Naive thymus-derived CD4-positive, alpha-beta T cell (primary cell): ENCODE results near the gene GGA2. TPM values are rescaled to one million over a fixed set of nuclear protein-coding genes. Genes with fewer than 3 reads are reported as not detected.

ENCODE experiments used
- ATAC-seq: fragments of 150-1000 bp; cut with Tn5 transposase; 2 replicates; pipeline ENCODE4 v1.10.0; 2021; ENCODE audit warnings: mild to moderate bottlenecking, moderate library complexity
- CTCF ChIA-PET: fragments of 350-600 bp; sonication (Branson Sonifier 250); formaldehyde crosslinking; loops from one replicate; lab custom pipeline; 2021; ENCODE audit warnings: antibody characterized with exemption; lab: Charles Lee
- POLR2A ChIA-PET: fragments of 350-600 bp; sonication (Branson Sonifier 250); formaldehyde crosslinking; loops from one replicate; lab custom pipeline; 2021; ENCODE audit warnings: antibody characterized with exemption, inconsistent platforms; lab: Charles Lee
- DNase-seq, 9 donors: peaks; one replicate each; pipeline versions ENCODE4 v3.0.0 to v3.0.0-alpha.2; 2020 to 2022; ENCODE audit warnings: mixed read lengths in 1 of 9
- H3K27ac ChIP-seq: one replicate; pipeline ENCODE4 v1.7.0; 2013; ENCODE audit warnings: mild to moderate bottlenecking, low read depth, low read length, moderate library complexity
- H3K27me3 ChIP-seq, 2 donors: one replicate each; pipeline ENCODE4 v1.7.0; 2013; ENCODE audit warnings: low read length in 2 of 2, mild to moderate bottlenecking in 2 of 2, moderate library complexity in 2 of 2; ENCODE audit not compliant: control insufficient read depth in 2 of 2, insufficient read depth in 2 of 2
- H3K36me3 ChIP-seq, 3 experiments: 1 replicate in 2 of 3; 2 replicates in 1 of 3; pipeline ENCODE4 v1.7.0; 2013; ENCODE audit warnings: low read length in 3 of 3, mild to moderate bottlenecking in 3 of 3, moderate library complexity in 1 of 3; ENCODE audit not compliant: insufficient read depth in 3 of 3, control insufficient read depth in 2 of 3
- H3K4me1 ChIP-seq, 2 donors: one replicate each; pipeline ENCODE4 v1.7.0; 2013; ENCODE audit warnings: low read length in 2 of 2, mild to moderate bottlenecking in 2 of 2, moderate library complexity in 1 of 2; ENCODE audit not compliant: control insufficient read depth in 2 of 2, insufficient read depth in 2 of 2
- H3K4me3 ChIP-seq: 2 replicates; pipeline ENCODE4 v1.7.0; 2013; ENCODE audit warnings: mild to moderate bottlenecking, low read length
- H3K9me3 ChIP-seq, 3 experiments: 1 replicate in 2 of 3; 2 replicates in 1 of 3; pipeline ENCODE4 v1.7.0; 2013; ENCODE audit warnings: low read length in 3 of 3; ENCODE audit not compliant: control insufficient read depth in 2 of 3
- H3K27ac Mint-ChIP-seq, 9 donors: one replicate each; pipeline ENCODE4 v1.8.0; 2020 to 2022; ENCODE audit warnings: mixed read lengths in 9 of 9, mild to moderate bottlenecking in 8 of 9, moderate library complexity in 5 of 9, inconsistent platforms in 2 of 9
- H3K27me3 Mint-ChIP-seq, 5 donors: one replicate each; pipeline ENCODE4 v1.8.0; 2021 to 2022; ENCODE audit warnings: mixed read lengths in 5 of 5, mild to moderate bottlenecking in 1 of 5
- H3K36me3 Mint-ChIP-seq, 5 donors: one replicate each; pipeline ENCODE4 v1.8.0; 2020 to 2022; ENCODE audit warnings: mixed read lengths in 5 of 5, mild to moderate bottlenecking in 3 of 5, inconsistent platforms in 1 of 5
- H3K4me1 Mint-ChIP-seq, 7 donors: one replicate each; pipeline ENCODE4 v1.8.0; 2020 to 2022; ENCODE audit warnings: mixed read lengths in 7 of 7, mild to moderate bottlenecking in 3 of 7, inconsistent platforms in 1 of 7
- H3K4me3 Mint-ChIP-seq, 10 donors: one replicate each; pipeline ENCODE4 v1.8.0; 2020 to 2022; ENCODE audit warnings: mild to moderate bottlenecking in 10 of 10, mixed read lengths in 10 of 10, moderate library complexity in 6 of 10, inconsistent platforms in 2 of 10
- H3K9me3 Mint-ChIP-seq, 11 donors: one replicate each; pipeline ENCODE4 v1.8.0; 2020 to 2022; ENCODE audit warnings: mixed read lengths in 11 of 11, mild to moderate bottlenecking in 4 of 11, inconsistent platforms in 1 of 11, moderate library complexity in 1 of 11
- intact Hi-C, 2 donors: fragments of 100-400 bp; cut with micrococcal nuclease; formaldehyde crosslinking; loops; one replicate each; pipeline ENCODE4 v1.15.1; 2023
- polyA plus RNA-seq, 2 donors: library from polyadenylated mRNA; unstranded; fragments of 300-500 nt; fragmentation: Illumina TruSeq; gene quantifications; one replicate each; pipeline ENCODE4 v1.2.3, GENCODE V29; 2021
- total RNA-seq, 6 experiments: library from RNA in 5 of 6; stranded (reverse) in 5 of 6; gene quantifications; 1 replicate in 5 of 6; 2 replicates in 1 of 6; pipeline ENCODE4 v1.2.3 and lab custom pipeline; 2021 to 2026

GGA2 gene
- total and polyA plus RNA-seq, 7 experiments from 2014 or later: 41.7 to 138 (median 104) TPM

DNA sequence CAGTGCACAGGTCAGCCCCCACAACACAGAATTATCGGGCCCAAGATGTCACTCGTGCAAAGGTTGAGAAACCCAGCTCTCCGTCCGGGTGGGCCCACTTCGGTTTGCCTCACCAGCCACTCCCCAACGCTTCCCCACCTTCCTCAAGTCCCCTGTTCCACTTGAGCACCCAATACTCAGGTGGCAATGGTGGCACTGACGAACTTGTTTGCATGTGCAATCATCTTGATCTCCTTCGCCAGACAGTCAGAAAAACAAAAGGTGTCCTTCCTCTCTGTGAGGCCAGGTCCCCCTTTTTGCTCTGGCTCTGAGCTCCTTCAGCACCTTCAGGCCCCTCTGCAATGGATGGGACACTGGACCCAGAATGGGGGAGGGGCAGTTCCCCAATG is 3.7 kb downstream of the GGA2 start:
- peak overlapping the region in 5 of 10 donors; percentile 29 to 99 (median 61) for H3K4me3 Mint-ChIP-seq

DNA sequence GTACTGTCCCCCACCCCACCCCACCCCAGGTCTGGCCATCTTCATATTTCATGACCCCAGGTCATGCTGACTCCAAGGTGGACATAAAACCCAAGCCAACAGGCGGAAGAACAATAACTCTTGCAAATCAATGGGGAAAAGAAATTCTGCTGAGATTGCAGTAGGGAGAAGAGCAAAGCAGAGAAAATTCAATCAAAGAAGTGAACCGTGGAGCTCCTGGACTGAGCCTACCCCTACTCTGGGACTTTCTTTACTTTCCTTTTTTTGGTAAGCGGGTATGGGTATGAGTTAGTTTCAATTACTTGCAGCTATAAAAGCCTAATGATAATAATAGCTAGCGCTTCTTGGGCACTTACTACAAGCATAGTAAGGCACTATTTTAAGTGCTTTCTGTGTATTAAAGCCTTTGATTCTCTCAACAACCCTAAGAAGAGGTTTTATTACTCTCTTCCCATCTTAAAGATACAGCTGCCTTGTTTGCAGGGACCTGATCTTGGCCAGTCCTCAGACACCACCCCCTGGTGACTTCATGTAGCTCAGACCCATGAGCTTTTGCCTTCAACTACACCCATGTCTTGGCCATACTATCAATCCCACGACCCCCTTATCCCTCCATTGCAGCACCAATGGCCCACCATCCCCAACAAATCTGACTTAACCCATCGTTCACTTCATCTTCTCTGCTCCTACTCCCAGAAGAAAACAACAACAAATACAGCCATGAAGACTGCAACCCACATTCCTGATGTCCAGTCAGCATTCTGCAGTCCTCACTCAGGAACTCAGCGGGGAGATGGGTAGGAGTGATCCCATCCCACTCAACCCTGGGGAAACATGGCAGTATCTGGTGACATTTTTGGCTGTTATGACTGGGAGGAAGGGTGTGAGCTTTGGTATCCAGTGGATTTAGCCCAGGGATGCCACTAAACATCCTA is 4.4 kb downstream of the GGA2 start:
- ChIA-PET CTCF (no interaction called here), POLR2A (no interaction called here)
- intact Hi-C loops: no loop called here
- Mint-ChIP-seq H3K27me3 (no peaks in the 10 kb centered on the region), H3K9me3 (no peaks in the 10 kb centered on the region), H3K27ac (peak overlapping the region in 4 of 9 donors; percentile 18 to 56 (median 37)), H3K4me3 (peak overlapping the region in 6 of 10 donors; percentile 9 to 99 (median 24)), H3K36me3 (peaks cover 0 to 17% (median 0%) of the 10 kb centered on the region in 5 donors), H3K4me1 (peaks cover 46 to 84% (median 70%) of the 10 kb centered on the region in 7 donors)
- H3K36me3 ChIP-seq: peaks cover 0 to 13% (median 0%) of the 10 kb centered on the region in 3 experiments
- H3K4me3 ChIP-seq: no peak overlapping the region
- H3K27ac ChIP-seq: no peak overlapping the region
- H3K4me1 ChIP-seq: peaks cover 39 to 56% of the 10 kb centered on the region in 2 donors
- no peak for ATAC-seq
- no peak for DNase-seq
- no peaks in the 10 kb centered on the region for H3K9me3 ChIP-seq
- no peaks in the 10 kb centered on the region for H3K27me3 ChIP-seq

More for the DNA sequence above, 3.7 kb downstream of the GGA2 start:
- Histone ChIP-seq H3K36me3 (peaks cover 0 to 8% (median 0%) of the 10 kb centered on the region in 3 experiments), H3K27me3 (no peaks in the 10 kb centered on the region), H3K4me3 (no peak overlapping the region), H3K4me1 (peaks cover 39 to 56% of the 10 kb centered on the region in 2 donors), H3K9me3 (no peaks in the 10 kb centered on the region), H3K27ac (no peak overlapping the region)
- Mint-ChIP-seq H3K9me3 (no peaks in the 10 kb centered on the region), H3K4me1 (peaks cover 45 to 85% (median 65%) of the 10 kb centered on the region in 7 donors), H3K27me3 (no peaks in the 10 kb centered on the region), H3K27ac (peak overlapping the region in 4 of 9 donors; percentile 12 to 62 (median 25)), H3K36me3 (peaks cover 0 to 17% (median 0%) of the 10 kb centered on the region in 5 donors)
- ATAC-seq (no peak), DNase-seq (no peak)
- intact Hi-C loops: no loop called here
- ChIA-PET POLR2A (no interaction called here), CTCF (no interaction called here)

DNA sequence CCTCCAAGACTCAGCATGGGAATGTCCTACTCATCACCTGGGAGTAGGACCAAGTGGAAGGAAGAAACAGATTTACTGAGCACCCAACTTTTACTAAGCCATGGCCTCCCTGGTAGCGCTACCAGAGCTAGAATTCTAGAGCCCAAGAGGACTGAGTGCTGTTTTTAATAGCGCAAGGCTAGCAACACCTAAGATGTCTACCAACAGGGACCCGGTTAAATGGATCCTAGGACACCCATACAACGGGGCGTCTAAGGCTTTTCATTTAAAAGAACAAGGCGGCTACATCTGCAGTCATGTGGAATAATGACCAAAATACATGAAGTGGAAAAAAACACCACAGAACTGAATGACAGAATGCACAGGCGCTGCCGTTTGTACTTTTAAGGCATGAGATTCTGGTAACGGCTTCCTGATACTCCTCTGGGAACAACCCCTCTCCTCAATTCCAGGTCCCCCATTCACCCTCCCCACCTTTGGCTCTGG is 5.1 kb downstream of the GGA2 start:
- H3K4me1 ChIP-seq: peaks cover 39 to 52% of the 10 kb centered on the region in 2 donors
- no peak overlapping the region for H3K27ac ChIP-seq
- H3K36me3 Mint-ChIP-seq: peaks cover 0 to 15% (median 0%) of the 10 kb centered on the region in 5 donors
- H3K9me3 Mint-ChIP-seq: no peaks in the 10 kb centered on the region
- peaks cover 45 to 88% (median 75%) of the 10 kb centered on the region in 7 donors for H3K4me1 Mint-ChIP-seq
- peaks cover 0 to 14% (median 0%) of the 10 kb centered on the region in 3 experiments for H3K36me3 ChIP-seq
- POLR2A ChIA-PET: no interaction called here
- CTCF ChIA-PET: interaction anchor here (0.6 to 1.0 kb wide), 2 partner anchors 14 to 20 kb away, joined by 3 read pairs; no protein-coding TSS in a partner anchor
- H3K27ac Mint-ChIP-seq: peak overlapping the region in 1 of 9 donors; percentile 89
- no peak overlapping the region for H3K4me3 ChIP-seq
- H3K4me3 Mint-ChIP-seq: peak overlapping the region in 4 of 10 donors; percentile 14 to 99 (median 68)
- DNase-seq (no peak), ATAC-seq (peak; percentile 2)
- no peaks in the 10 kb centered on the region for H3K27me3 ChIP-seq
- no peaks in the 10 kb centered on the region for H3K27me3 Mint-ChIP-seq
- intact Hi-C loops: no loop called here
- no peaks in the 10 kb centered on the region for H3K9me3 ChIP-seq

DNA sequence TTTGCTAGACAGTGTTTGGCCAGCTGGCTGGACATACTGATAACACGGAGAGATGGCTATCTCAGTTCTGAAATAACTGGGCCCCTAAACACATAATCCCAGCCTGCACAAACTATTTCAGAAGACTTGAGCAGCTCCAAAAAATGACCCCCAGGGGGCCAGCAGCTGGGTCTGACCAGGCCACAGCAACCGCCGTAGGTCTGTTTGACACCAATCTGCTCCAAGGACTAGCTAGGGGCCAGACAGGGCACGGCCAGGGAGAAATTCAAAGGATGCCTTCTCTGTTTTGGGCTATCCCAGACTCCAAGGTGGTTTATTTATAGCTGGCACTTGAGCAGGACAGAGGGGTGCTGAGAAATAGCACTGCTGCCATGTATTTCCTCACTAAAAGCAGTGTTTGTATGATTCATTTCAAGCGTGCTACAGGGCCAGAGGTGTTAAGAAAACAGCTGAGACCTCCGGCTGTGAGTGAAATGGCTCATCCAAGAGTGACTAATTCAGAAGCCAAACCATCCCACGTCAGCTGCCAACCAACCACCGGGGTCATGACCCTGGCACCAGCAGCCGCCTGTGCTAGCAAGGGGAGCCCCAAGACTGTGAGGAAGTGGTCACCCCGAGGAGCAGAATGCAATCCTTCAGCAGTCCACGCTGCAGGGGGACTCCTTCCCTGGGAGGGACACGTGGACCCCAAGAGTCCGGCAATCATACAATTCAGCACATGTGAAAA is 5.7 kb downstream of the GGA2 start:
- no peak overlapping the region for H3K4me3 ChIP-seq
- peak in 1 of 9 donors; percentile 72 for DNase-seq
- H3K27me3 Mint-ChIP-seq: no peaks in the 10 kb centered on the region
- H3K36me3 Mint-ChIP-seq: peaks cover 0 to 15% (median 0%) of the 10 kb centered on the region in 5 donors
- H3K4me1 ChIP-seq: peaks cover 39 to 52% of the 10 kb centered on the region in 2 donors
- ATAC-seq: peak; percentile 90
- H3K9me3 Mint-ChIP-seq: no peaks in the 10 kb centered on the region
- intact Hi-C loops: no loop called here
- peaks cover 50 to 91% (median 79%) of the 10 kb centered on the region in 7 donors for H3K4me1 Mint-ChIP-seq
- no peaks in the 10 kb centered on the region for H3K9me3 ChIP-seq
- ChIA-PET CTCF (interaction anchor here (0.6 to 1.0 kb wide), 2 partner anchors 13 to 21 kb away, joined by 3 read pairs; no protein-coding TSS in a partner anchor), POLR2A (no interaction called here)
- H3K27ac Mint-ChIP-seq: peak overlapping the region in 2 of 9 donors; percentile 14 to 89
- no peak overlapping the region for H3K27ac ChIP-seq
- no peaks in the 10 kb centered on the region for H3K27me3 ChIP-seq
- peak overlapping the region in 5 of 10 donors; percentile 10 to 71 (median 46) for H3K4me3 Mint-ChIP-seq
- peaks cover 0 to 14% (median 0%) of the 10 kb centered on the region in 3 experiments for H3K36me3 ChIP-seq

DNA sequence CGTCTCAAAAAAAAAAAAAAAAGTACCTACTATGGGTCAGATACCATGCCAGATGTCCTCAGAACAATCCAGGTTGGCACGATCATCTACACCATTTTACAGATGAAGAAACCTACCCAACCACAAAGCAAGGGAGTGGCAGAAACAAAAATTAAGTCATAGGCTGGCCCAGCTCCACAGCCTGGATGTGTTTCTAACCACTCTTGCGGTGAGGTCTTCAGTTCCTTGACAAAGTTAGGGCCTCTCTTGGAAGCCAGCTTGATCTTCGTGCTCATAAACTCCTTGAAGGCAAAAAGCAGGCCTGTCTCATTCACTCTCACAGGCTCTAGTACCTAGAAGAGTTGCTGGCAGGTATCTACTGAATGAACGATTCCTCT is 6.2 kb downstream of the GGA2 start:
- H3K4me3 ChIP-seq: no peak overlapping the region
- Mint-ChIP-seq H3K36me3 (peaks cover 0 to 12% (median 0%) of the 10 kb centered on the region in 5 donors), H3K9me3 (no peaks in the 10 kb centered on the region), H3K4me1 (peaks cover 46 to 85% (median 75%) of the 10 kb centered on the region in 7 donors), H3K27me3 (no peaks in the 10 kb centered on the region), H3K27ac (peak overlapping the region in 1 of 9 donors; percentile 89), H3K4me3 (no peak overlapping the region)
- DNase-seq (no peak), ATAC-seq (no peak)
- ChIA-PET POLR2A (no interaction called here), CTCF (interaction anchor here (1.0 kb wide), 1 partner anchor 21 kb away, joined by 3 read pairs; no protein-coding TSS in a partner anchor)
- H3K27ac ChIP-seq: no peak overlapping the region
- intact Hi-C loops: no loop called here
- H3K27me3 ChIP-seq: no peaks in the 10 kb centered on the region
- H3K36me3 ChIP-seq: peaks cover 0 to 14% (median 0%) of the 10 kb centered on the region in 3 experiments
- peaks cover 35 to 46% of the 10 kb centered on the region in 2 donors for H3K4me1 ChIP-seq
- H3K9me3 ChIP-seq: no peaks in the 10 kb centered on the region

DNA sequence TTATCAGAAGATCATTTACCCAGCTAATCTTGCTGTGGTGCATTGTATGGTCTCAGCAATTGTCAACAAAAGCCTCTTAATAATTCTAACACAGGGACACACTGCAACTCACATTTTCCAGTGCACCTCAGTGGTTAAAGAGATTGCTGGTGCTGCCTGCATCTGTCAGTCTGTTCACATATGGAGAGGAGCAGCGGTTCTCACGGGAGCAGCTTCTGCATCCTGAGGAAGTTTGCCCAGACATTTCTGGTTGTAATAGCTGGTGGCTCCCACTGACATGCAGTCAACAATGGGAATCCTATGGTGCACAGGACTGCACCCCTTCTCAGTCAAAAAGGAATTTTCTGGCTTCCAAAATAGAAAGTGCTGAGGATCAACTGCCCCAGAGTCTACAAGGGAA is 7.8 kb downstream of the GGA2 start:
- Histone ChIP-seq H3K36me3 (peaks cover 0 to 14% (median 0%) of the 10 kb centered on the region in 3 experiments), H3K27ac (no peak overlapping the region), H3K9me3 (no peaks in the 10 kb centered on the region), H3K4me3 (no peak overlapping the region), H3K4me1 (peaks cover 26 to 37% of the 10 kb centered on the region in 2 donors), H3K27me3 (no peaks in the 10 kb centered on the region)
- H3K4me3 Mint-ChIP-seq: no peak overlapping the region
- no peak overlapping the region for H3K27ac Mint-ChIP-seq
- no peak for DNase-seq
- CTCF ChIA-PET: no interaction called here
- H3K36me3 Mint-ChIP-seq: peaks cover 0 to 3% (median 0%) of the 10 kb centered on the region in 5 donors
- intact Hi-C loops: no loop called here
- no peak for ATAC-seq
- peaks cover 40 to 84% (median 72%) of the 10 kb centered on the region in 7 donors for H3K4me1 Mint-ChIP-seq
- no peaks in the 10 kb centered on the region for H3K27me3 Mint-ChIP-seq
- POLR2A ChIA-PET: no interaction called here
- H3K9me3 Mint-ChIP-seq: no peaks in the 10 kb centered on the region
